Measurements from ENCODE around the gene GIPC2.

The GIPC2 gene

DNA sequence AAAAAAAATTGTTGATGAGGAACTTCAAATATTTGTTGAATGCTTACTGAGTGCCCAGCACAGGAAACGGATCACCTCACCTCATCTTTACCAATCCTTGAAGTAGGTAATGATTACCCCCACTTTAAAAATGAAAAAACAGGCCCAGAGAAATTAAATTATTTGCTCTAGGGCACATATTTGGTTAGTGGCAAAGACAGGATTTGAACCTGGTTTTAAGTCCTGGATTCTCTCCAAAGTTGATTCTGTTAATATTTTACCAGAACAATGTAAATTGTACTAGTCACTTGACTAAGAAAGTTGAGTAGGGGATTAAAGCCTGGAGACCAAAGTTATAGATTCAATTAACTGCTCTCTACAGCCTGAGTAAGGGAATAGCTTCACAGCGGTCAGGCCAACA, 97.9 kb downstream of the GIPC2 start:
- no peak for DNase-seq (ENCODE audit: low read depth in 2 of 2)

DNA sequence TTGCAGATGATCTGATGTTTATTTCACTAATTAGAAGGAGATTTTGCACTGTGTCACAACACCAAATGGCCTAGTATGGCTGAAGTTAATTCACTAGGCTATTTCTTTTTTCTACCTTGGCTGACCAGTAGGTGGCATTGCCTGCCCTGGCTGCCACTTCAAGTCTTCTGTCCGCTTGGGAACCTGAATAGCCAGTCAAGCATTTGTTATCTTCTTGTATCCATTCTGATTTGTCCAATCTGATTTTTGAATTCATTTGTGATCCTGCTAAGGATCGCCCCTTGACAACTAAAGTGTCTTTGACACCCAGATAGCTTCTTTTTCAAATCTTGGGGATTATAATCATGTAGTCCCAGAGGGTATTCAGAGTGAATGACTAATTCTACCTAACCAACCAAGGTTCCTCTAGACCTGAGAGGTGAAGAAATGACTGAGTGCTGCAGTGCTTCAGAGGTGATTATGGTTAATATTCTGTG, 99.4 kb downstream of the GIPC2 start:
- no peak for DNase-seq (ENCODE audit: low read depth in 2 of 2)

GRCh38 chr1:78146205-78146771, 100.5 kb downstream of the GIPC2 start:
- DNase-seq (ENCODE audit: low read depth in 2 of 2) = no peak

DNA sequence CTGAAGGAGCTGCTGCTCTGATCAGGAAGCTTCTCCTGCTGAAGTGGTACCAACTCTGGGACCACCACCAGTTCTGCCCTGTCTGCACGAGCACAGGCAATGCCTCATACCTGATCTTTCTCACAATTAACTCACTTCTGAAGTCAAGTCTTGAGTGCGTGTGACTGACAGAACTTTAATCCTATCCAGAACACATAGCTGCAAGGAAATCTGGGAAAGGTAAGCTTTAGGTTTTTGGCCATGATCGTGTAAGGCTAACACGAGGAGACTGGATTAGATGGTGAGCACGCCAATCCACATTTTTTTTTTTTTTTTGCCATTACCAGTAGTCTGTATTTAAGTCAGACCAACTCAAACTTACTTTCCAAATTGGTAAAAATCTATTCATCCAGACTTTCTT, 101.3 kb downstream of the GIPC2 start:
- no peak for DNase-seq (ENCODE audit: low read depth in 2 of 2)

- no peak for DNase-seq (ENCODE audit: low read depth in 2 of 2)
Observed at GRCh38 chr1:78153092-78153736, 107.4 kb downstream of the GIPC2 start.

GRCh38 chr1:78155121-78155520, 109.4 kb downstream of the GIPC2 start:
- DNase-seq (ENCODE audit: low read depth in 2 of 2) = no peak

DNA sequence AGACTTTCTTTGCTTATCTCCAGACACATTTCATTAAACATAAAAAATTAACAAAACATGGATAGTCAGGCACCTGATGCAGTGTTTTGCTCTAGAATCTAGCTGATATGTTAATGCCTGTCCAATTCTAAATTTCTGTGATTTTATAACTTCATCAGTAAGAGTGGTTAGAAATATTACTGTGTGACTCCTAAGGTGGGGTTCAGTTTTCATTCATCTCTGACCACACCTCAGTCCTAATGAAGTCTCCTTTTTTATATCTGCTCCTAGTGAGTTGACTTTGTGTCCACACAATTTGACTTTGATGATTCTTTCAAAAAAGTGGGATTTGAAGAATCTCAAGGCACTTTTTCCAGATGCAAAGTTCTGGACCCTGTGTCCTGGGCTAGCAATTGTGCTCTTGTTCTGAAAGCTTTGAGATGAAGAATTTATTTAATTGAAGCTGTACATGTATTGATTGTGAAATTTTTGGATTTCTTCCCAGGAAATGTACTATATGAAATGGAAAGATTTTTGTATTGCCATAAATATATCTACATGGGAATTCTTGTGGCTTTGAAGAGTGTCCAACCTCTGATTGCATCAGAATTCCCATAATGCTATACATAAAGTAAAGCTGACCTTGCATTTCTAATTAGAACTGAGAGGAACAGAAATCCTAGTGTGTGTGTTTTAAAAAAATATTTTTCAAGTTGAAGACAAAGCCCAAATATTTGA, 111.2 kb downstream of the GIPC2 start:
- DNase-seq (ENCODE audit: low read depth in 2 of 2) = no peak

DNA sequence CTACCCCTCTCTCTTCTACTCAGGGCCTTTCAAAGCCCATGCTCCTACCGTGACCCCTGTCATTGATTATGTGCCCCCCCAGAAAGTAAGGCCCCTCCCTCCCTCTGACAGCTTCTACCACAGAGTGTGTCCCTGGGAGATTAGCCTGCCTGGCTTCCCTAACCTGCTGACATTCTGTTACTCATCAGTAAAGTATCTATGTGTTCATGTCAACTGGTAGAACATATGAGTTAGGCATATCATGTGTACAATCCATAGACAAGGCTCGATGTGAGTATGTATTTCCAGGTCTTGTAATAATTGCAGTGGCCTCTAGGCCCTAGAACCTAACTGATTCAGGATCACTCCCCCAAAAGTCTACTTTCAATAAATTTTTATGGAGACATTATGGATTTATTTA, 120.0 kb downstream of the GIPC2 start:
- no peak for DNase-seq (ENCODE audit: low read depth in 2 of 2)

DNA sequence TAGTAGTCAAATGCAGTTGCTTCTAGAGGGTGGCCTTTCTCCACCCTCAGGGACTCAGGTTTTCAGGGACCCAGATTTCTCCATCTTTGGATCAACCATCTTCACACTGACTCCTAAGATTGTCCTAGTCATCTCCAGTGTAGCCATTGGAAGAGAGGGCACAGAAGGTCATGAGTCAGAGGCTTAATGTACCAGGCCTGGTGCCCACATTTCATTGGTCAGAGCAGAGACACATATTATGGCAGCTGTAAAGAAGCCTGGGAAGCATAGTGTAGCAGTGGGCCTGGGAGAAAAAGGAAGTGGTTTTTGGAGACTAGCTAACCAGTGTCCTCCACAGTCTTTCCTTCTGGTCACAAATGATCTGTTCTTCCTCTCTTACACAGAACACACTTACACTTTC, 122.5 kb downstream of the GIPC2 start:
- DNase-seq (ENCODE audit: low read depth in 2 of 2) = no peak

DNA sequence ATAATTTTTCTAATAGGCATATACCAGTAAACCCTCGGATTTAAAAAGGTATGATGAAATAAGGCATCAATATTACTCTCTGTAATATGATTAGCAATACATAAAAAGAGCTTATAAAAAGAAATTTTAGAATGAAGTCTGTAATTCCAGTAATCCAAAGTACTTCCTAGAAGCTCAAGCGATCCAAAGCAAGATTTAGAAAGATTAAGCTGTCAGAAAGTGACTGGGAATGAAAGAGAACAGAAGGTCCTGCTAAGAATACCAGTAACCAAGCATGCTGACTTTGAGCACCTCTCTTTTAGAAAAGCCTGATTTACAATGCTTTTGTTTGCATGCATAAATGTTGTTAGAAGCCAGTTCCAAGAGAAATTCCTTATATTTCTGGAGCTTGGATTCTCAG, 125.1 kb downstream of the GIPC2 start:
- DNase-seq (ENCODE audit: low read depth in 2 of 2) = no peak

- no peak for DNase-seq (ENCODE audit: low read depth in 2 of 2)
Observed at GRCh38 chr1:78171736-78172590, 126.2 kb downstream of the GIPC2 start.

DNA sequence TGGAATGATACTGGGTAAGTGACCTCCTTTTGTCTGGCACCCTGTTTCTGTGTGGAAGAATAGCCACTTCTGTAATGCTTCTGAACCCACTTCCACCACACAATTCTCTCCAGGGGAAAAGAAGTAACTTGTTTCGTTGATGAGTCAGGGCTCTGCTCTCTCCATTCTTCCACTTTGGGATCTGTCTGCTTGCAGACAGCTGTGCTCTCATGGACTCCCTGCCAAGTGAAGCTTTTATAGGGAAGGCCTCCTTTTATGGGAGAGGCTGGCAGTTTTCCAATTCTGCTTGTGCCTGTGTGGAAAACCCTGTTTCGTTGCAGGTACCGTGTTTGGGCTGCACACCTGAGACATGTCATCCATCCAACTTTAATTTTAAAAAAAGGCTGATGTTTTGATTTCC, 130.7 kb downstream of the GIPC2 start:
- DNase-seq (ENCODE audit: low read depth in 2 of 2) = no peak

DNA sequence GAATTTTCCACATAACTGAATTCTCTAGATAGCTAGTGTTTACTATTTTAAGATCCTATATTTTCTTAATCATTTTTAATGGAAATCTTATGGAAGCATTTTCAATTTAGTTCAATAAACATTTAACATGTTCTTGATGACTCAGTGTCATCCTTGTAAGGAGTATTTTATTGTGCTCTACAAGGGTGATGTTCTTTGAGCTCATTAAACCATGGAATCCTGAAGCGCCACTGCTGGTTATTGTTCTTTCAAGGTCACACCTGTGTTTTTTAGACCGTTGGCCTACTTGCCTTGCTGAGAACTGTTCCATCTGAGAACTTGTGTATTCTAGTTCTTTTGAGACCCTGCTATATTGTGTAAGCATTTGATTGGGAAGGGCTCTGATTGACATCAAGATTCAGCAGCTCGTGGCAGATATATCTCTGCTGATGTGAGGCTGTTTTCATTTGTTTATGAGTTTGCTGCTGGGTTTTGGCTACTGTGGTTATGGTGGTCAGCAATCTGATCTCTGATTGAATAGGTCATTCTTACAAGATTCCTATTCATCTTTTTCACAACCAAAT, 132.0 kb downstream of the GIPC2 start:
- DNase-seq (ENCODE audit: low read depth in 2 of 2) = no peak

GRCh38 chr1:78178816-78179215, 133.1 kb downstream of the GIPC2 start:
- DNase-seq (ENCODE audit: low read depth in 2 of 2) = no peak

GRCh38 chr1:78184460-78185072, 138.8 kb downstream of the GIPC2 start:
- DNase-seq (ENCODE audit: low read depth in 2 of 2) = no peak
